ENCODE measurements around the gene CT47C1. TPM values are rescaled to one million over a fixed set of nuclear protein-coding genes. Genes with fewer than 3 reads are reported as not detected.
"Not testable (repeated sequence)": the region's sequence is repeated elsewhere in the genome, so short reads cannot be mapped to it uniquely, and the experiment has no call there.

Gene CT47C1
- not detected in 2 replicates for total RNA-seq (2012; rRNA removed)

GRCh38 chrX:119072744-119073143, at the start of gene CT47C1:
Gene CT47C1, plus strand, starts transcription at chrX:119072993. Its CDS starts 233 bp downstream, at chrX:119073226.
- Histone ChIP-seq H3K4me3 (ENCODE audit: low read length) (no peak within 1 kb of the TSS), H3K9ac (ENCODE audit: low read depth, low read length) (no peak within 1 kb of the TSS), H3K4me1 (ENCODE audit: control insufficient read depth, insufficient read depth, low read length) (no peaks in the 10 kb centered on the region), H3K9me3 (replicated peaks; ENCODE audit: low read length) (no peaks in the 10 kb centered on the region), H3K4me2 (ENCODE audit: low read length) (no peak within 1 kb of the TSS), H3K36me3 (ENCODE audit: insufficient read depth, low read length) (no peaks in the 10 kb centered on the region), H3K27me3 (ENCODE audit: control insufficient read depth, insufficient read depth, low read length) (peaks cover 27% of the 10 kb centered on the region)

- Histone ChIP-seq H3K4me3 (ENCODE audit: low read length) (no peak overlapping the region), H3K4me2 (ENCODE audit: low read length) (no peak overlapping the region), H3K27me3 (ENCODE audit: control insufficient read depth, insufficient read depth, low read length) (no peaks in the 10 kb centered on the region), H3K36me3 (ENCODE audit: insufficient read depth, low read length) (no peaks in the 10 kb centered on the region), H3K9ac (ENCODE audit: low read depth, low read length) (no peak overlapping the region), H3K4me1 (ENCODE audit: control insufficient read depth, insufficient read depth, low read length) (no peaks in the 10 kb centered on the region), H3K9me3 (replicated peaks; ENCODE audit: low read length) (no peaks in the 10 kb centered on the region)
These were observed 46.9 kb upstream of the CT47C1 start for GRCh38 chrX:119025900-119026299.

- H3K9me3 ChIP-seq (replicated peaks; ENCODE audit: low read length); H3K9ac ChIP-seq (ENCODE audit: low read depth, low read length); H3K4me1 ChIP-seq (ENCODE audit: control insufficient read depth, insufficient read depth, low read length); H3K27me3 ChIP-seq (ENCODE audit: control insufficient read depth, insufficient read depth, low read length); H3K4me3 ChIP-seq (ENCODE audit: low read length); H3K36me3 ChIP-seq (ENCODE audit: insufficient read depth, low read length); H3K4me2 ChIP-seq (ENCODE audit: low read length): not testable (repeated sequence)
These were observed 46.4 kb upstream of the CT47C1 start for GRCh38 chrX:119026344-119026743.

GRCh38 chrX:119027960-119028732, 44.6 kb upstream of the CT47C1 start:
- not testable (repeated sequence) for H3K27me3 ChIP-seq (ENCODE audit: control insufficient read depth, insufficient read depth, low read length); H3K4me1 ChIP-seq (ENCODE audit: control insufficient read depth, insufficient read depth, low read length); H3K4me3 ChIP-seq (ENCODE audit: low read length); H3K9ac ChIP-seq (ENCODE audit: low read depth, low read length); H3K36me3 ChIP-seq (ENCODE audit: insufficient read depth, low read length); H3K4me2 ChIP-seq (ENCODE audit: low read length); H3K9me3 ChIP-seq (replicated peaks; ENCODE audit: low read length)

- no peaks in the 10 kb centered on the region for H3K36me3 ChIP-seq (ENCODE audit: insufficient read depth, low read length)
- H3K27me3 ChIP-seq (ENCODE audit: control insufficient read depth, insufficient read depth, low read length) = no peaks in the 10 kb centered on the region
- H3K9me3 ChIP-seq (replicated peaks; ENCODE audit: low read length) = no peaks in the 10 kb centered on the region
- H3K4me2 ChIP-seq (ENCODE audit: low read length) = no peak overlapping the region
- H3K4me1 ChIP-seq (ENCODE audit: control insufficient read depth, insufficient read depth, low read length) = no peaks in the 10 kb centered on the region
- H3K4me3 ChIP-seq (ENCODE audit: low read length) = no peak overlapping the region
- no peak overlapping the region for H3K9ac ChIP-seq (ENCODE audit: low read depth, low read length)
These were observed 44.0 kb upstream of the CT47C1 start for GRCh38 chrX:119028733-119029330.

- H3K4me1 ChIP-seq (ENCODE audit: control insufficient read depth, insufficient read depth, low read length); H3K4me3 ChIP-seq (ENCODE audit: low read length): not testable (repeated sequence)
These were observed 43.1 kb upstream of the CT47C1 start for GRCh38 chrX:119029656-119030055.

GRCh38 chrX:119030990-119031389, 41.8 kb upstream of the CT47C1 start:
- no peaks in the 10 kb centered on the region for H3K36me3 ChIP-seq (ENCODE audit: insufficient read depth, low read length)
- H3K4me2 ChIP-seq (ENCODE audit: low read length) = no peak overlapping the region
- no peak overlapping the region for H3K4me3 ChIP-seq (ENCODE audit: low read length)
- H3K9ac ChIP-seq (ENCODE audit: low read depth, low read length) = no peak overlapping the region
- no peaks in the 10 kb centered on the region for H3K4me1 ChIP-seq (ENCODE audit: control insufficient read depth, insufficient read depth, low read length)
- H3K9me3 ChIP-seq (replicated peaks; ENCODE audit: low read length) = no peaks in the 10 kb centered on the region
- H3K27me3 ChIP-seq (ENCODE audit: control insufficient read depth, insufficient read depth, low read length) = no peaks in the 10 kb centered on the region

More at GRCh38 chrX:119029656-119030055, 43.1 kb upstream of the CT47C1 start:
- H3K9ac ChIP-seq (ENCODE audit: low read depth, low read length); H3K9me3 ChIP-seq (replicated peaks; ENCODE audit: low read length); H3K27me3 ChIP-seq (ENCODE audit: control insufficient read depth, insufficient read depth, low read length); H3K36me3 ChIP-seq (ENCODE audit: insufficient read depth, low read length); H3K4me2 ChIP-seq (ENCODE audit: low read length): not testable (repeated sequence)

GRCh38 chrX:119036107-119037029, 36.4 kb upstream of the CT47C1 start:
- Histone ChIP-seq H3K27me3 (ENCODE audit: control insufficient read depth, insufficient read depth, low read length) (no peaks in the 10 kb centered on the region), H3K4me1 (ENCODE audit: control insufficient read depth, insufficient read depth, low read length) (peaks cover 14% of the 10 kb centered on the region), H3K9ac (ENCODE audit: low read depth, low read length) (no peak overlapping the region), H3K4me2 (ENCODE audit: low read length) (no peak overlapping the region), H3K4me3 (ENCODE audit: low read length) (no peak overlapping the region), H3K9me3 (replicated peaks; ENCODE audit: low read length) (no peaks in the 10 kb centered on the region), H3K36me3 (ENCODE audit: insufficient read depth, low read length) (no peaks in the 10 kb centered on the region)

- H3K27me3 ChIP-seq (ENCODE audit: control insufficient read depth, insufficient read depth, low read length) = no peaks in the 10 kb centered on the region
- H3K9ac ChIP-seq (ENCODE audit: low read depth, low read length) = no peak overlapping the region
- H3K4me2 ChIP-seq (ENCODE audit: low read length) = no peak overlapping the region
- no peak overlapping the region for H3K4me3 ChIP-seq (ENCODE audit: low read length)
- H3K4me1 ChIP-seq (ENCODE audit: control insufficient read depth, insufficient read depth, low read length) = peaks cover 21% of the 10 kb centered on the region
- no peaks in the 10 kb centered on the region for H3K9me3 ChIP-seq (replicated peaks; ENCODE audit: low read length)
- H3K36me3 ChIP-seq (ENCODE audit: insufficient read depth, low read length) = no peaks in the 10 kb centered on the region
These were observed 32.4 kb upstream of the CT47C1 start for GRCh38 chrX:119040432-119040831.

- Histone ChIP-seq H3K27me3 (ENCODE audit: control insufficient read depth, insufficient read depth, low read length) (no peaks in the 10 kb centered on the region), H3K36me3 (ENCODE audit: insufficient read depth, low read length) (no peaks in the 10 kb centered on the region), H3K4me3 (ENCODE audit: low read length) (no peak overlapping the region), H3K9me3 (replicated peaks; ENCODE audit: low read length) (no peaks in the 10 kb centered on the region), H3K4me2 (ENCODE audit: low read length) (peak overlapping the region; percentile 57), H3K9ac (ENCODE audit: low read depth, low read length) (no peak overlapping the region), H3K4me1 (ENCODE audit: control insufficient read depth, insufficient read depth, low read length) (peaks cover 21% of the 10 kb centered on the region)
These were observed 31.6 kb upstream of the CT47C1 start for GRCh38 chrX:119041175-119041574.

GRCh38 chrX:119042040-119042439, 30.8 kb upstream of the CT47C1 start:
- peaks cover 21% of the 10 kb centered on the region for H3K4me1 ChIP-seq (ENCODE audit: control insufficient read depth, insufficient read depth, low read length)
- H3K4me2 ChIP-seq (ENCODE audit: low read length) = no peak overlapping the region
- H3K9me3 ChIP-seq (replicated peaks; ENCODE audit: low read length) = no peaks in the 10 kb centered on the region
- no peak overlapping the region for H3K4me3 ChIP-seq (ENCODE audit: low read length)
- H3K9ac ChIP-seq (ENCODE audit: low read depth, low read length) = no peak overlapping the region
- no peaks in the 10 kb centered on the region for H3K27me3 ChIP-seq (ENCODE audit: control insufficient read depth, insufficient read depth, low read length)
- no peaks in the 10 kb centered on the region for H3K36me3 ChIP-seq (ENCODE audit: insufficient read depth, low read length)
